ENCODE measurements around the gene MED12L.
"Not testable (repeated sequence)": the region's sequence is repeated elsewhere in the genome, so short reads cannot be mapped to it uniquely, and the experiment has no call there.

The MED12L gene

GRCh38 chr3:151232991-151233390, 147.5 kb downstream of the MED12L start:
- H3K4me1 ChIP-seq (ENCODE audit: control insufficient read depth, insufficient read depth, low read length, poor library complexity, severe bottlenecking), result no peaks in the 10 kb centered on the region
- H3K9me3 ChIP-seq (ENCODE audit: control insufficient read depth, low read length), result no peaks in the 10 kb centered on the region
- no peaks in the 10 kb centered on the region for H3K27me3 ChIP-seq (replicated peaks; ENCODE audit: control insufficient read depth, insufficient read depth, low read length, poor library complexity, severe bottlenecking)
- H3K4me3 ChIP-seq (ENCODE audit: insufficient read depth, low read depth, low read length, poor library complexity, severe bottlenecking), result no peak overlapping the region
- no peaks in the 10 kb centered on the region for H3K36me3 ChIP-seq (ENCODE audit: control insufficient read depth, insufficient read depth, low read length)
- DNase-seq, result no peak
- no peak overlapping the region for H3K27ac ChIP-seq (ENCODE audit: insufficient read depth, low read length, poor library complexity, severe bottlenecking)

GRCh38 chr3:151234825-151235224, 149.4 kb downstream of the MED12L start:
- no peaks in the 10 kb centered on the region for H3K4me1 ChIP-seq (ENCODE audit: control insufficient read depth, insufficient read depth, low read length, poor library complexity, severe bottlenecking)
- no peaks in the 10 kb centered on the region for H3K27me3 ChIP-seq (replicated peaks; ENCODE audit: control insufficient read depth, insufficient read depth, low read length, poor library complexity, severe bottlenecking)
- DNase-seq, result no peak
- H3K27ac ChIP-seq (ENCODE audit: insufficient read depth, low read length, poor library complexity, severe bottlenecking), result no peak overlapping the region
- no peaks in the 10 kb centered on the region for H3K36me3 ChIP-seq (ENCODE audit: control insufficient read depth, insufficient read depth, low read length)
- H3K4me3 ChIP-seq (ENCODE audit: insufficient read depth, low read depth, low read length, poor library complexity, severe bottlenecking), result no peak overlapping the region
- no peaks in the 10 kb centered on the region for H3K9me3 ChIP-seq (ENCODE audit: control insufficient read depth, low read length)

- Histone ChIP-seq H3K36me3 (ENCODE audit: control insufficient read depth, insufficient read depth, low read length) (no peaks in the 10 kb centered on the region), H3K27me3 (replicated peaks; ENCODE audit: control insufficient read depth, insufficient read depth, low read length, poor library complexity, severe bottlenecking) (no peaks in the 10 kb centered on the region), H3K4me3 (ENCODE audit: insufficient read depth, low read depth, low read length, poor library complexity, severe bottlenecking) (no peak overlapping the region), H3K4me1 (ENCODE audit: control insufficient read depth, insufficient read depth, low read length, poor library complexity, severe bottlenecking) (no peaks in the 10 kb centered on the region), H3K9me3 (ENCODE audit: control insufficient read depth, low read length) (no peaks in the 10 kb centered on the region), H3K27ac (ENCODE audit: insufficient read depth, low read length, poor library complexity, severe bottlenecking) (no peak overlapping the region)
- no peak for DNase-seq
These were observed 150.9 kb downstream of the MED12L start for GRCh38 chr3:151236316-151236715.

GRCh38 chr3:151236736-151237135, 151.3 kb downstream of the MED12L start:
- no peaks in the 10 kb centered on the region for H3K9me3 ChIP-seq (ENCODE audit: control insufficient read depth, low read length)
- no peaks in the 10 kb centered on the region for H3K4me1 ChIP-seq (ENCODE audit: control insufficient read depth, insufficient read depth, low read length, poor library complexity, severe bottlenecking)
- H3K27ac ChIP-seq (ENCODE audit: insufficient read depth, low read length, poor library complexity, severe bottlenecking), result no peak overlapping the region
- no peak for DNase-seq
- no peaks in the 10 kb centered on the region for H3K27me3 ChIP-seq (replicated peaks; ENCODE audit: control insufficient read depth, insufficient read depth, low read length, poor library complexity, severe bottlenecking)
- no peak overlapping the region for H3K4me3 ChIP-seq (ENCODE audit: insufficient read depth, low read depth, low read length, poor library complexity, severe bottlenecking)
- H3K36me3 ChIP-seq (ENCODE audit: control insufficient read depth, insufficient read depth, low read length), result no peaks in the 10 kb centered on the region

GRCh38 chr3:151242006-151242405, 156.5 kb downstream of the MED12L start:
- H3K27me3 ChIP-seq (replicated peaks; ENCODE audit: control insufficient read depth, insufficient read depth, low read length, poor library complexity, severe bottlenecking); H3K4me3 ChIP-seq (ENCODE audit: insufficient read depth, low read depth, low read length, poor library complexity, severe bottlenecking); DNase-seq; H3K27ac ChIP-seq (ENCODE audit: insufficient read depth, low read length, poor library complexity, severe bottlenecking); H3K4me1 ChIP-seq (ENCODE audit: control insufficient read depth, insufficient read depth, low read length, poor library complexity, severe bottlenecking); H3K36me3 ChIP-seq (ENCODE audit: control insufficient read depth, insufficient read depth, low read length); H3K9me3 ChIP-seq (ENCODE audit: control insufficient read depth, low read length): not testable (repeated sequence)

GRCh38 chr3:151248772-151249337, 163.4 kb downstream of the MED12L start:
- no peak for DNase-seq
- no peak overlapping the region for H3K4me3 ChIP-seq (ENCODE audit: insufficient read depth, low read depth, low read length, poor library complexity, severe bottlenecking)
- H3K36me3 ChIP-seq (ENCODE audit: control insufficient read depth, insufficient read depth, low read length), result no peaks in the 10 kb centered on the region
- no peaks in the 10 kb centered on the region for H3K9me3 ChIP-seq (ENCODE audit: control insufficient read depth, low read length)
- H3K4me1 ChIP-seq (ENCODE audit: control insufficient read depth, insufficient read depth, low read length, poor library complexity, severe bottlenecking), result no peaks in the 10 kb centered on the region
- no peak overlapping the region for H3K27ac ChIP-seq (ENCODE audit: insufficient read depth, low read length, poor library complexity, severe bottlenecking)
- H3K27me3 ChIP-seq (replicated peaks; ENCODE audit: control insufficient read depth, insufficient read depth, low read length, poor library complexity, severe bottlenecking), result no peaks in the 10 kb centered on the region

- H3K36me3 ChIP-seq (ENCODE audit: control insufficient read depth, insufficient read depth, low read length), result no peaks in the 10 kb centered on the region
- no peak for DNase-seq
- H3K27me3 ChIP-seq (replicated peaks; ENCODE audit: control insufficient read depth, insufficient read depth, low read length, poor library complexity, severe bottlenecking), result no peaks in the 10 kb centered on the region
- no peaks in the 10 kb centered on the region for H3K9me3 ChIP-seq (ENCODE audit: control insufficient read depth, low read length)
- H3K4me3 ChIP-seq (ENCODE audit: insufficient read depth, low read depth, low read length, poor library complexity, severe bottlenecking), result no peak overlapping the region
- no peak overlapping the region for H3K27ac ChIP-seq (ENCODE audit: insufficient read depth, low read length, poor library complexity, severe bottlenecking)
- H3K4me1 ChIP-seq (ENCODE audit: control insufficient read depth, insufficient read depth, low read length, poor library complexity, severe bottlenecking), result no peaks in the 10 kb centered on the region
These were observed 171.3 kb downstream of the MED12L start for GRCh38 chr3:151256749-151257148.

GRCh38 chr3:151259664-151260063, 174.2 kb downstream of the MED12L start:
- no peak for DNase-seq
- H3K27me3 ChIP-seq (replicated peaks; ENCODE audit: control insufficient read depth, insufficient read depth, low read length, poor library complexity, severe bottlenecking), result no peaks in the 10 kb centered on the region
- no peak overlapping the region for H3K27ac ChIP-seq (ENCODE audit: insufficient read depth, low read length, poor library complexity, severe bottlenecking)

GRCh38 chr3:151262871-151263525, 177.5 kb downstream of the MED12L start:
- Histone ChIP-seq H3K9me3 (ENCODE audit: control insufficient read depth, low read length) (no peaks in the 10 kb centered on the region), H3K4me3 (ENCODE audit: insufficient read depth, low read depth, low read length, poor library complexity, severe bottlenecking) (no peak overlapping the region), H3K27ac (ENCODE audit: insufficient read depth, low read length, poor library complexity, severe bottlenecking) (no peak overlapping the region), H3K27me3 (replicated peaks; ENCODE audit: control insufficient read depth, insufficient read depth, low read length, poor library complexity, severe bottlenecking) (no peaks in the 10 kb centered on the region), H3K36me3 (ENCODE audit: control insufficient read depth, insufficient read depth, low read length) (no peaks in the 10 kb centered on the region), H3K4me1 (ENCODE audit: control insufficient read depth, insufficient read depth, low read length, poor library complexity, severe bottlenecking) (no peaks in the 10 kb centered on the region)
- no peak for DNase-seq

More at GRCh38 chr3:151259664-151260063, 174.2 kb downstream of the MED12L start:
- no peaks in the 10 kb centered on the region for H3K36me3 ChIP-seq (ENCODE audit: control insufficient read depth, insufficient read depth, low read length)
- no peak overlapping the region for H3K4me3 ChIP-seq (ENCODE audit: insufficient read depth, low read depth, low read length, poor library complexity, severe bottlenecking)
- no peaks in the 10 kb centered on the region for H3K4me1 ChIP-seq (ENCODE audit: control insufficient read depth, insufficient read depth, low read length, poor library complexity, severe bottlenecking)
- no peaks in the 10 kb centered on the region for H3K9me3 ChIP-seq (ENCODE audit: control insufficient read depth, low read length)

GRCh38 chr3:151264605-151265004, 179.1 kb downstream of the MED12L start:
- H3K36me3 ChIP-seq (ENCODE audit: control insufficient read depth, insufficient read depth, low read length), result no peaks in the 10 kb centered on the region
- H3K27me3 ChIP-seq (replicated peaks; ENCODE audit: control insufficient read depth, insufficient read depth, low read length, poor library complexity, severe bottlenecking), result no peaks in the 10 kb centered on the region
- no peak overlapping the region for H3K4me3 ChIP-seq (ENCODE audit: insufficient read depth, low read depth, low read length, poor library complexity, severe bottlenecking)
- H3K27ac ChIP-seq (ENCODE audit: insufficient read depth, low read length, poor library complexity, severe bottlenecking), result no peak overlapping the region
- H3K4me1 ChIP-seq (ENCODE audit: control insufficient read depth, insufficient read depth, low read length, poor library complexity, severe bottlenecking), result peaks cover 4% of the 10 kb centered on the region
- DNase-seq, result no peak
- no peaks in the 10 kb centered on the region for H3K9me3 ChIP-seq (ENCODE audit: control insufficient read depth, low read length)
